Measurements from ENCODE around the gene CARD9. TPM values are rescaled to one million over a fixed set of nuclear protein-coding genes. Genes with fewer than 3 reads are reported as not detected.

The CARD9 gene
- total RNA-seq, 1 donor from 2014 or later: not detected

- Mint-ChIP-seq H3K9me3 (no peaks in the 10 kb centered on the region), H3K36me3 (peaks cover 9% of the 10 kb centered on the region), H3K27ac (no peak overlapping the region), H3K4me3 (no peak overlapping the region), H3K4me1 (no peaks in the 10 kb centered on the region), H3K27me3 (ENCODE audit: insufficient read depth, low read depth) (peaks cover 2% of the 10 kb centered on the region)
- no peaks in the 10 kb centered on the region for H3F3A ChIP-seq (ENCODE audit: low read depth)
- no peaks in the 10 kb centered on the region for H4K20me1 ChIP-seq (ENCODE audit: low read depth)
- H3K4me2 ChIP-seq: no peak overlapping the region
- no peak overlapping the region for H3K27ac ChIP-seq
- DNase-seq (ENCODE audit: low spot score): no peak
- no peaks in the 10 kb centered on the region for H3K4me1 ChIP-seq
- TF ChIP-seq EZH2 (IDR thresholded peaks at IDR 0.05) (no peak), EZH2phosphoT487 (IDR thresholded peaks at IDR 0.05) (no peak)
- TF ChIP-seq, protein P1, sequence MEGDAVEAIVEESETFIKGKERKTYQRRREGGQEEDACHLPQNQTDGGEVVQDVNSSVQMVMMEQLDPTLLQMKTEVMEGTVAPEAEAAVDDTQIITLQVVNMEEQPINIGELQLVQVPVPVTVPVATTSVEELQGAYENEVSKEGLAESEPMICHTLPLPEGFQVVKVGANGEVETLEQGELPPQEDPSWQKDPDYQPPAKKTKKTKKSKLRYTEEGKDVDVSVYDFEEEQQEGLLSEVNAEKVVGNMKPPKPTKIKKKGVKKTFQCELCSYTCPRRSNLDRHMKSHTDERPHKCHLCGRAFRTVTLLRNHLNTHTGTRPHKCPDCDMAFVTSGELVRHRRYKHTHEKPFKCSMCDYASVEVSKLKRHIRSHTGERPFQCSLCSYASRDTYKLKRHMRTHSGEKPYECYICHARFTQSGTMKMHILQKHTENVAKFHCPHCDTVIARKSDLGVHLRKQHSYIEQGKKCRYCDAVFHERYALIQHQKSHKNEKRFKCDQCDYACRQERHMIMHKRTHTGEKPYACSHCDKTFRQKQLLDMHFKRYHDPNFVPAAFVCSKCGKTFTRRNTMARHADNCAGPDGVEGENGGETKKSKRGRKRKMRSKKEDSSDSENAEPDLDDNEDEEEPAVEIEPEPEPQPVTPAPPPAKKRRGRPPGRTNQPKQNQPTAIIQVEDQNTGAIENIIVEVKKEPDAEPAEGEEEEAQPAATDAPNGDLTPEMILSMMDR (IDR thresholded peaks at IDR 0.05): no peak
- H3K27me3 ChIP-seq: no peaks in the 10 kb centered on the region
- H3K36me3 ChIP-seq: peaks cover 3% of the 10 kb centered on the region
- no peaks in the 10 kb centered on the region for H3K79me2 ChIP-seq (ENCODE audit: low read depth)
- H3K9ac ChIP-seq: no peak overlapping the region
- no peaks in the 10 kb centered on the region for H3K9me3 ChIP-seq (ENCODE audit: low read depth)
- no peak overlapping the region for H3K4me3 ChIP-seq
- no peak overlapping the region for H2AFZ ChIP-seq (replicated peaks)
Observed at GRCh38 chr9:136381966-136382513, 8.6 kb upstream of the CARD9 start.

GRCh38 chr9:136381311-136381710, 7.8 kb upstream of the CARD9 start:
- peaks cover 9% of the 10 kb centered on the region for H3K36me3 Mint-ChIP-seq
- TF ChIP-seq EZH2 (IDR thresholded peaks at IDR 0.05): no peak
- TF ChIP-seq EZH2phosphoT487 (IDR thresholded peaks at IDR 0.05): no peak
- TF ChIP-seq, protein P1 (IDR thresholded peaks at IDR 0.05): no peak
- no peak for DNase-seq (ENCODE audit: low spot score)
- Histone ChIP-seq H2AFZ (replicated peaks) (no peak overlapping the region), H3K79me2 (ENCODE audit: low read depth) (no peaks in the 10 kb centered on the region), H4K20me1 (ENCODE audit: low read depth) (no peaks in the 10 kb centered on the region), H3K4me3 (no peak overlapping the region), H3K36me3 (peaks cover 3% of the 10 kb centered on the region), H3K4me1 (no peaks in the 10 kb centered on the region), H3K9ac (no peak overlapping the region), H3F3A (ENCODE audit: low read depth) (no peaks in the 10 kb centered on the region), H3K9me3 (ENCODE audit: low read depth) (no peaks in the 10 kb centered on the region), H3K27ac (no peak overlapping the region), H3K27me3 (no peaks in the 10 kb centered on the region), H3K4me2 (no peak overlapping the region)
- H3K27me3 Mint-ChIP-seq (ENCODE audit: insufficient read depth, low read depth): peaks cover 2% of the 10 kb centered on the region
- no peak overlapping the region for H3K27ac Mint-ChIP-seq
- H3K4me3 Mint-ChIP-seq: no peak overlapping the region
- H3K4me1 Mint-ChIP-seq: no peaks in the 10 kb centered on the region
- no peaks in the 10 kb centered on the region for H3K9me3 Mint-ChIP-seq

DNA sequence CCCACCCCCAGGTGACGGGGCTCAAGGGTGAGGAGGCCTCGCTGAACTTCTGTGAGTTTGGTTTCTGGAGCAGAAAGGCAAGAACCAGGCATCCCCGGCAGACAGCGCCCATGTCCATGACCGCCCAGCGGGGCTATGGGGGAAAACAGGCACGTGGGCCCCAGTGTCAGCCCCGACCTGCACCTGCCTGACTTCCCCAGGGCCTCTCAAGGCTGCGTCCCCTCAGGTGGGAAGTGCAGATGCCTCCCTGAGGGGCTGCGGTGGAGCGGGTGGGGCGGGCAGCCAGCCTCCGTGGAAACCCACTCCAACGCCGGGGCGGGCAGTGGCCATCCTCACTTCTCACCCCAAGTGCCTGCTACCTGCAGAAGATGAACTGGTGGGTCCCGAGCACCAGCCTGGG, 6.9 kb upstream of the CARD9 start:
- peaks cover 3% of the 10 kb centered on the region for H3K36me3 Mint-ChIP-seq
- no peak overlapping the region for H3K27ac ChIP-seq
- no peak overlapping the region for H3K4me2 ChIP-seq
- no peak overlapping the region for H2AFZ ChIP-seq (replicated peaks)
- H3K4me1 Mint-ChIP-seq: no peaks in the 10 kb centered on the region
- H3K4me3 ChIP-seq: no peak overlapping the region
- no peaks in the 10 kb centered on the region for H3K79me2 ChIP-seq (ENCODE audit: low read depth)
- H3K27ac Mint-ChIP-seq: no peak overlapping the region
- no peak for DNase-seq (ENCODE audit: low spot score)
- H3K36me3 ChIP-seq: peaks cover 3% of the 10 kb centered on the region
- H3F3A ChIP-seq (ENCODE audit: low read depth): no peaks in the 10 kb centered on the region
- H3K9ac ChIP-seq: no peak overlapping the region
- H3K4me3 Mint-ChIP-seq: no peak overlapping the region
- H4K20me1 ChIP-seq (ENCODE audit: low read depth): no peaks in the 10 kb centered on the region
- peaks cover 2% of the 10 kb centered on the region for H3K27me3 Mint-ChIP-seq (ENCODE audit: insufficient read depth, low read depth)
- no peaks in the 10 kb centered on the region for H3K9me3 Mint-ChIP-seq
- TF ChIP-seq, protein P1 (IDR thresholded peaks at IDR 0.05): no peak
- TF ChIP-seq EZH2phosphoT487 (IDR thresholded peaks at IDR 0.05) (no peak), EZH2 (IDR thresholded peaks at IDR 0.05) (no peak)
- H3K27me3 ChIP-seq: no peaks in the 10 kb centered on the region
- H3K4me1 ChIP-seq: no peaks in the 10 kb centered on the region
- H3K9me3 ChIP-seq (ENCODE audit: low read depth): no peaks in the 10 kb centered on the region

Data from neural progenitor cell (in vitro differentiated cells).